PC-9 (cell line): ENCODE results near the gene DIAPH3. TPM values are rescaled to one million over a fixed set of nuclear protein-coding genes. Genes with fewer than 3 reads are reported as not detected.

Experiments used
- BruUV-seq: library from RNA; stranded (reverse); fragments of 400-500 nt; replicated peaks from 2 replicates; lab custom pipeline; 2021; lab: Mats Ljungman, UMichigan
- CTCF ChIA-PET: fragments of 300-600 bp; sonication (Branson Sonifier 250); formaldehyde crosslinking; loops from one replicate; lab custom pipeline; 2022; ENCODE audit warnings: antibody characterized with exemption; lab: Charles Lee
- POLR2A ChIA-PET: fragments of 300-600 bp; sonication (Branson Sonifier 250); formaldehyde crosslinking; loops from one replicate; lab custom pipeline; 2022; ENCODE audit warnings: antibody characterized with exemption; ENCODE audit not compliant: unreplicated experiment; lab: Charles Lee
- DNase-seq, 2 experiments: peaks; one replicate each; pipeline versions ENCODE4 v3.0.0 to v3.0.0-alpha.2; 2015 to 2022; ENCODE audit warnings: mixed read lengths in 1 of 2
- H2AFZ ChIP-seq: fragments of 200-600 bp; sonication (generic); 2 replicates; pipeline ENCODE4 v1.8.1; 2017; ENCODE audit warnings: antibody characterized with exemption
- H3F3A ChIP-seq: fragments of 200-600 bp; sonication (generic); 2 replicates; pipeline ENCODE4 v1.8.1; 2017; ENCODE audit warnings: antibody characterized with exemption, mild to moderate bottlenecking, low read depth; ENCODE audit not compliant: insufficient read depth
- H3K27ac ChIP-seq: fragments of 200-600 bp; sonication (generic); 2 replicates; pipeline ENCODE4 v1.6.1; 2016; ENCODE audit warnings: mixed run types
- H3K27me3 ChIP-seq: fragments of 200-600 bp; sonication (generic); 2 replicates; pipeline ENCODE4 v1.6.1; 2016; ENCODE audit warnings: low read depth, mixed run types; ENCODE audit not compliant: insufficient read depth
- H3K36me3 ChIP-seq: fragments of 200-600 bp; sonication (generic); 2 replicates; pipeline ENCODE4 v1.6.1; 2016; ENCODE audit warnings: low read depth, mixed run types
- H3K4me1 ChIP-seq: fragments of 200-600 bp; sonication (generic); replicated peaks from 2 replicates; pipeline ENCODE4 v1.6.1; 2016; ENCODE audit warnings: mixed run types; ENCODE audit not compliant: insufficient read depth
- H3K4me2 ChIP-seq: fragments of 200-600 bp; sonication (generic); 2 replicates; pipeline ENCODE4 v1.6.1; 2017; ENCODE audit warnings: mixed run types
- H3K4me3 ChIP-seq: fragments of 200-600 bp; sonication (generic); 2 replicates; pipeline ENCODE4 v1.6.1; 2016; ENCODE audit warnings: mixed run types
- H3K79me2 ChIP-seq: fragments of 200-600 bp; sonication (generic); 2 replicates; pipeline ENCODE4 v1.6.1; 2017; ENCODE audit warnings: low read depth, mixed run types
- H3K9me2 ChIP-seq: fragments of 200-600 bp; sonication (generic); 2 replicates; pipeline ENCODE4 v1.8.1; 2017; ENCODE audit warnings: mild to moderate bottlenecking; ENCODE audit not compliant: insufficient read depth
- H3K9me3 ChIP-seq: fragments of 200-600 bp; sonication (generic); 2 replicates; pipeline ENCODE4 v1.8.1; 2016; ENCODE audit warnings: low read depth; ENCODE audit not compliant: insufficient read depth
- H4K20me1 ChIP-seq: fragments of 200-600 bp; sonication (generic); 2 replicates; pipeline ENCODE4 v1.8.1; 2017; ENCODE audit not compliant: insufficient read depth
- EZH2 ChIP-seq: fragments of 200-600 bp; sonication (generic); IDR thresholded peaks from 2 replicates; pipeline ENCODE4 v1.8.0; 2017; ENCODE audit warnings: antibody characterized with exemption, low read depth
- intact Hi-C: fragments of 100-400 bp; cut with micrococcal nuclease; formaldehyde crosslinking; loops from one replicate; pipeline ENCODE4 v1.10.0; 2022; ENCODE audit not compliant: unreplicated experiment
- total RNA-seq: library from RNA; stranded (reverse); gene quantifications from 2 replicates; pipeline ENCODE4 v1.2.3, GENCODE V29; 2021
- TF ChIP-seq, protein P1 (sequence below): fragments of 200-600 bp; sonication (generic); conservative IDR thresholded peaks from 2 replicates; pipeline ENCODE4 v1.6.1; 2017; ENCODE audit warnings: mixed run types, antibody characterized with exemption, mild to moderate bottlenecking, moderate library complexity

Gene DIAPH3
- total RNA-seq, 1 experiment from 2014 or later, result 39.3 TPM

DNA sequence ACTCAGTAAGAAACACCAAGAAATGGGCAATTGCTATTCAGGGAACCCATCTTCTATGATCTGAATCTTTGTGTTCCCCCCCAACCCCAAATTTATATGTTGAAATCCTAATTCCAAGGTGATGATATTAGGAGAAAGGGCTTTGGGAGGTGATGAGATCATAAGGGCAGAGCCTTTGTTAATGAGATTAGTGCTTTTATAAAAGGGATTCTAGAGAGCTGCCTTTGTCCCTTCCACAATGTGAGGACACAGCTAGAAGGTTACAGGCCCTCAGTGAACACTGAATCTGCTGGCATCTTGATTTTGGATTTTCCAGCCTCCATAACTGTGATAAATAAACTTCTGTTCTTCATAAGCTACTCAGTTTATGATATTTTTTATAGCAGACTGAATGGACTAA lies 376.0 kb downstream of the DIAPH3 start:
- DNase-seq, result no peak
- Histone ChIP-seq H3K4me1 (no peaks in the 10 kb centered on the region), H3K27me3 (no peaks in the 10 kb centered on the region), H3K4me2 (no peak overlapping the region), H3K9me3 (no peaks in the 10 kb centered on the region), H2AFZ (no peak overlapping the region), H3K36me3 (no peaks in the 10 kb centered on the region), H3K27ac (no peak overlapping the region), H3K79me2 (no peaks in the 10 kb centered on the region), H4K20me1 (no peaks in the 10 kb centered on the region), H3F3A (no peaks in the 10 kb centered on the region), H3K4me3 (no peak overlapping the region), H3K9me2 (no peaks in the 10 kb centered on the region)
- no TSS peak for BruUV-seq
- intact Hi-C loops, result no loop called here
- CTCF ChIA-PET, result no interaction called here
- no peak for TF ChIP-seq EZH2
- TF ChIP-seq, protein P1, sequence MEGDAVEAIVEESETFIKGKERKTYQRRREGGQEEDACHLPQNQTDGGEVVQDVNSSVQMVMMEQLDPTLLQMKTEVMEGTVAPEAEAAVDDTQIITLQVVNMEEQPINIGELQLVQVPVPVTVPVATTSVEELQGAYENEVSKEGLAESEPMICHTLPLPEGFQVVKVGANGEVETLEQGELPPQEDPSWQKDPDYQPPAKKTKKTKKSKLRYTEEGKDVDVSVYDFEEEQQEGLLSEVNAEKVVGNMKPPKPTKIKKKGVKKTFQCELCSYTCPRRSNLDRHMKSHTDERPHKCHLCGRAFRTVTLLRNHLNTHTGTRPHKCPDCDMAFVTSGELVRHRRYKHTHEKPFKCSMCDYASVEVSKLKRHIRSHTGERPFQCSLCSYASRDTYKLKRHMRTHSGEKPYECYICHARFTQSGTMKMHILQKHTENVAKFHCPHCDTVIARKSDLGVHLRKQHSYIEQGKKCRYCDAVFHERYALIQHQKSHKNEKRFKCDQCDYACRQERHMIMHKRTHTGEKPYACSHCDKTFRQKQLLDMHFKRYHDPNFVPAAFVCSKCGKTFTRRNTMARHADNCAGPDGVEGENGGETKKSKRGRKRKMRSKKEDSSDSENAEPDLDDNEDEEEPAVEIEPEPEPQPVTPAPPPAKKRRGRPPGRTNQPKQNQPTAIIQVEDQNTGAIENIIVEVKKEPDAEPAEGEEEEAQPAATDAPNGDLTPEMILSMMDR, result no peak
- POLR2A ChIA-PET, result no interaction called here

DNA sequence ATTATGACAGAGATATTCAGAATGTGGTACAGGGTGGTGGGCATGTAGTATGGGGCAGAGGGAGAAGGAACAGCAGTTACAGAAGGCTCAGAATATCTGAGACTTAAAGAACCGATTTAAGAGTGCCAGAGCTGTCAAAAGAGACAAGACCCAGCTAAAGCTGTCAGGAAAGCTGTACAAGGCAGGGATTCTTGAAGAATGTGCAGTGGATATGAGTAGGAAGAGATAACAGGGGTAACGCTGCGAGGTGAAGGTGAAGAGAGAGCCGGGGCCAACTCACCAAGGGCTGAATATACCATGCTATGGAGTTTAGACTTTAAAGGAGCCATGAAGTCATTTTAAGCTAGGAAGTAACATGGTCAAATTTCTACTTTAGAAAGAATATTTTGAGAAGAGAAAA lies 381.0 kb downstream of the DIAPH3 start:
- H4K20me1 ChIP-seq, result no peaks in the 10 kb centered on the region
- no peaks in the 10 kb centered on the region for H3F3A ChIP-seq
- no peaks in the 10 kb centered on the region for H3K27me3 ChIP-seq
- DNase-seq, result no peak
- no peaks in the 10 kb centered on the region for H3K79me2 ChIP-seq
- H3K4me3 ChIP-seq, result no peak overlapping the region
- no peak overlapping the region for H2AFZ ChIP-seq
- H3K4me1 ChIP-seq, result no peaks in the 10 kb centered on the region
- POLR2A ChIA-PET, result no interaction called here
- intact Hi-C loops, result no loop called here
- H3K9me2 ChIP-seq, result no peaks in the 10 kb centered on the region
- H3K9me3 ChIP-seq, result no peaks in the 10 kb centered on the region
- no peak overlapping the region for H3K4me2 ChIP-seq
- TF ChIP-seq, protein P1, result no peak
- no peak for TF ChIP-seq EZH2
- CTCF ChIA-PET, result no interaction called here
- H3K27ac ChIP-seq, result no peak overlapping the region
- no TSS peak for BruUV-seq
- H3K36me3 ChIP-seq, result no peaks in the 10 kb centered on the region

DNA sequence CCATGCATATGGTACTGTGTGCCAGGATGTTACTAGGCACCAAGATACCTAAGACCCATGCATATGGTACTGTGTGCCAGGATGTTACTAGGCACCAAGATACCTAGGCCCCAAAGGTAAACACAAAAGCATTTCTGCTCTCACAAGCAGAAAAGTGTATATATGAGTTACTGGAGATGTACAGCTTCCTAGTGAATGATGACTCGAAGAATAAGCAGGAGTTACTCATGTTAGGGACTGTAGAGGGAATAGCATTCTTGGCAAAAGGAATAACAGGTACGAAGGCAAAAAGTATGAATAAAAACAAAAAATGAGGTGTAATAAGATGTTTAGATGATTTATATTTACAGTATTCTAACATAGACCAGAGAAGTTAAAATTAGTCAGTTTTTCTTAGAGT lies 383.7 kb downstream of the DIAPH3 start:
- intact Hi-C loops, result no loop called here
- H3K27me3 ChIP-seq, result no peaks in the 10 kb centered on the region
- no peak overlapping the region for H3K4me3 ChIP-seq
- H2AFZ ChIP-seq, result no peak overlapping the region
- CTCF ChIA-PET, result no interaction called here
- BruUV-seq, result no TSS peak
- no peaks in the 10 kb centered on the region for H4K20me1 ChIP-seq
- no peaks in the 10 kb centered on the region for H3K79me2 ChIP-seq
- POLR2A ChIA-PET, result no interaction called here
- H3K36me3 ChIP-seq, result no peaks in the 10 kb centered on the region
- TF ChIP-seq EZH2, result no peak
- TF ChIP-seq, protein P1, result no peak
- no peak overlapping the region for H3K4me2 ChIP-seq
- H3K27ac ChIP-seq, result no peak overlapping the region
- no peaks in the 10 kb centered on the region for H3K4me1 ChIP-seq
- no peaks in the 10 kb centered on the region for H3F3A ChIP-seq
- H3K9me3 ChIP-seq, result peaks cover 5% of the 10 kb centered on the region; the same call in 1 of the 2 replicates
- no peak for DNase-seq
- H3K9me2 ChIP-seq, result 0 out of 2 replicates have a peak, but pooled peaks cover 4% of the 10 kb centered on the region
